HFF-Myc (cell line): ENCODE measurements around the gene TNRC18.
"Not testable (repeated sequence)": the region's sequence is repeated elsewhere in the genome, so short reads cannot be mapped to it uniquely, and the experiment has no call there.

Experiments
- DNase-seq: peaks from one replicate; pipeline ENCODE4 v3.0.0-alpha.2; 2011; ENCODE audit warnings: low read depth; ENCODE audit errors: extremely low read depth
- H3K4me3 ChIP-seq: replicated peaks from 2 replicates; pipeline ENCODE4 v1.5.1; 2011; ENCODE audit warnings: low read depth, mild to moderate bottlenecking, control low read depth, low read length
- CTCF ChIP-seq: IDR thresholded peaks from 2 replicates; pipeline ENCODE4 v1.5.1; 2012; ENCODE audit warnings: mild to moderate bottlenecking, low read depth, low read length, control low read depth; ENCODE audit errors: missing control alignments

Gene TNRC18, protein sequence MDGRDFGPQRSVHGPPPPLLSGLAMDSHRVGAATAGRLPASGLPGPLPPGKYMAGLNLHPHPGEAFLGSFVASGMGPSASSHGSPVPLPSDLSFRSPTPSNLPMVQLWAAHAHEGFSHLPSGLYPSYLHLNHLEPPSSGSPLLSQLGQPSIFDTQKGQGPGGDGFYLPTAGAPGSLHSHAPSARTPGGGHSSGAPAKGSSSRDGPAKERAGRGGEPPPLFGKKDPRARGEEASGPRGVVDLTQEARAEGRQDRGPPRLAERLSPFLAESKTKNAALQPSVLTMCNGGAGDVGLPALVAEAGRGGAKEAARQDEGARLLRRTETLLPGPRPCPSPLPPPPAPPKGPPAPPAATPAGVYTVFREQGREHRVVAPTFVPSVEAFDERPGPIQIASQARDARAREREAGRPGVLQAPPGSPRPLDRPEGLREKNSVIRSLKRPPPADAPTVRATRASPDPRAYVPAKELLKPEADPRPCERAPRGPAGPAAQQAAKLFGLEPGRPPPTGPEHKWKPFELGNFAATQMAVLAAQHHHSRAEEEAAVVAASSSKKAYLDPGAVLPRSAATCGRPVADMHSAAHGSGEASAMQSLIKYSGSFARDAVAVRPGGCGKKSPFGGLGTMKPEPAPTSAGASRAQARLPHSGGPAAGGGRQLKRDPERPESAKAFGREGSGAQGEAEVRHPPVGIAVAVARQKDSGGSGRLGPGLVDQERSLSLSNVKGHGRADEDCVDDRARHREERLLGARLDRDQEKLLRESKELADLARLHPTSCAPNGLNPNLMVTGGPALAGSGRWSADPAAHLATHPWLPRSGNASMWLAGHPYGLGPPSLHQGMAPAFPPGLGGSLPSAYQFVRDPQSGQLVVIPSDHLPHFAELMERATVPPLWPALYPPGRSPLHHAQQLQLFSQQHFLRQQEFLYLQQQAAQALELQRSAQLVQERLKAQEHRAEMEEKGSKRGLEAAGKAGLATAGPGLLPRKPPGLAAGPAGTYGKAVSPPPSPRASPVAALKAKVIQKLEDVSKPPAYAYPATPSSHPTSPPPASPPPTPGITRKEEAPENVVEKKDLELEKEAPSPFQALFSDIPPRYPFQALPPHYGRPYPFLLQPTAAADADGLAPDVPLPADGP (N-terminal part only)

GRCh38 chr7:5423306-5423975 is at the start of gene TNRC18:
Gene TNRC18, minus strand, starts transcription at chr7:5423834. Its CDS starts 2,588 bp downstream, at chr7:5421246.
- TF ChIP-seq CTCF = no peak
- no peak for DNase-seq
- H3K4me3 ChIP-seq = peak within 1 kb of the TSS; percentile 95

GRCh38 chr7:5472432-5473315 is 49.0 kb upstream of the TNRC18 start:
- no peak overlapping the region for H3K4me3 ChIP-seq
- DNase-seq = no peak
- TF ChIP-seq CTCF = no peak

GRCh38 chr7:5471623-5472022 is 48.0 kb upstream of the TNRC18 start:
- not testable (repeated sequence) for DNase-seq, H3K4me3 ChIP-seq

DNA sequence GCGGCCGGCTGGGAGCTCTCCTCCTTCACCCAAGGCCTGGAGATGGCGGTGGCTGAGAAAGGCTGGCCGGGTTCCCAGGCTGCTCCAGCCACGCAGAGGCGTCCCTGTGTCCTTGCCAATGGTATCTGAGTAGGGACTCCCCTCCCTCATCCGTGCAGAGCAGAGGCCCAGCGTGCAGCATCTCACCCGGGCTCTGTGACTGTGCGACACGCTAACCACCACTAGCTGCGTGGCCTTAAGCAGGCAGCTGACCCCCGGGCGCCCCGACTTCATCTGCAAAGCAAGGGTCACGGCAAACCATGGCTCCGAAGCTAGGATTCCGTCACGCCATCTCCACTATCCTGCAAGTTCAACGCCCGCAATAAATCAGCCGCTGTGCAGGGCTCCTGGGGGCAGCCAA is 47.2 kb upstream of the TNRC18 start:
- H3K4me3 ChIP-seq = no peak overlapping the region
- TF ChIP-seq CTCF = no peak
- DNase-seq = no peak

DNA sequence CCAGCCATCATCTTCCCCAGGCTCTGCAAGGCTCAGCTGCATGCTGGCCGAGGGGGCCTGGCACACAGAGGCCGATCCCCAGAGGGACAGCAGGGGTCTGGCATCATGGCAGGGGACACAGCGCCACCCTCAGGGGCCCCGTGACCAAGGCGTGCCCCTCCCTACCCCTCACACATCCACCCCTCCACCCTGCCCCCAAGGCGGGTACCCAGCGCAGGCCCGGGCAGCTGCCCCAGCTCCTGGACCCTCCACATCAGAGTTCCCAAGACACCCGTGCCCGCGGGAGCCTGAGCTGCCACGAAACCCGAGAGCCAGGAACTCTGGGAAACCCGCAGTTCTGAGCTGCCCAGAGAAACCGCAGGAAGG is 46.5 kb upstream of the TNRC18 start:
- no peak overlapping the region for H3K4me3 ChIP-seq
- no peak for DNase-seq
- TF ChIP-seq CTCF = no peak

GRCh38 chr7:5469375-5470166 is 45.9 kb upstream of the TNRC18 start:
- no peak for DNase-seq
- no peak for TF ChIP-seq CTCF
- no peak overlapping the region for H3K4me3 ChIP-seq
